Activated naive CD4-positive, alpha-beta T cell treated with anti-CD3 and anti-CD28 coated beads, Interleukin-2, amount 50 U/mL, for 72 hours (primary cell): ENCODE results near the gene ZMAT1. TPM values are rescaled to one million over a fixed set of nuclear protein-coding genes. Genes with fewer than 3 reads are reported as not detected.
"Not testable (repeated sequence)": the region's sequence is repeated elsewhere in the genome, so short reads cannot be mapped to it uniquely, and the experiment has no call there.

Source experiments
- ATAC-seq, 2 donors: fragments of 150-1000 bp; cut with Tn5 transposase; 2 replicates each; pipeline ENCODE4 v1.10.0; 2021; ENCODE audit warnings: mild to moderate bottlenecking in 2 of 2, moderate library complexity in 2 of 2
- DNase-seq, 2 donors: peaks; one replicate each; pipeline ENCODE4 v3.0.0; 2021 to 2022; ENCODE audit warnings: low spot score in 2 of 2
- H3K27ac Mint-ChIP-seq, 2 donors: one replicate each; pipeline ENCODE4 v1.8.0; 2022; ENCODE audit warnings: mild to moderate bottlenecking in 2 of 2, mixed read lengths in 2 of 2
- H3K36me3 Mint-ChIP-seq, 2 donors: one replicate each; pipeline ENCODE4 v1.8.0; 2022; ENCODE audit warnings: mixed read lengths in 2 of 2
- H3K9me3 Mint-ChIP-seq, 2 donors: one replicate each; pipeline ENCODE4 v1.8.0; 2022; ENCODE audit warnings: mixed read lengths in 2 of 2
- total RNA-seq, 2 donors: library from RNA; stranded (reverse); gene quantifications; one replicate each; pipeline ENCODE4 v1.2.3, GENCODE V29; 2022

Gene ZMAT1
- total RNA-seq = 1 to 10 TPM; 1.7 to 5.1 TPM

- peak; percentile 75 to 87 for DNase-seq
- H3K27ac Mint-ChIP-seq = peak within 1 kb of the TSS; percentile 44 to 90
- peak; percentile 87 to 92 for ATAC-seq
- peaks cover 0 to 8% of the 10 kb centered on the region in 2 donors for H3K9me3 Mint-ChIP-seq
- H3K36me3 Mint-ChIP-seq = peaks cover 0 to 6% of the 10 kb centered on the region in 2 donors
These were observed at the start of gene ZMAT1 for GRCh38 chrX:101931488-101932248. Gene ZMAT1, minus strand, starts transcription at chrX:101932027. Its CDS starts 19 bp downstream, at chrX:101932008.

DNA sequence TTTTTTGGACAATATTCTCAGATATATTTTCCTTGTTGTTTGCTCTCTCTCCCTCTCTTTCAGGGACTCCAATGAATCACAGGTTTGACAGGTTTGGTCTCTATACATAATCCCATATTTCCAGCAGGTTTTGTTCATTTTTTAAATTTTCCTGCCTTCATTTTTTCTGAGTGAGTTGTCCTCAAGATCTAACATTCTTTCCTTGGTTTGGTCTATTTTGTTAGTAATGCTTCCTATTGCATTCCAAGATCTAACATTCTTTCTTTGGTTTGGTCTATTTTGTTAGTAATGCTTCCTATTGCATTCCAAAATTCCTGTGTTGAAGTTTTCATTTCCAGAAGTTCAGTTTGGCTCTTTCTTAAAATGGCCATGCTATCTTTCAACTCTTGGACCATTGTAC, 45.3 kb upstream of the ZMAT1 start:
- no peak for DNase-seq
- Mint-ChIP-seq H3K9me3 (peaks cover 0 to 6% of the 10 kb centered on the region in 2 donors), H3K27ac (no peak overlapping the region), H3K36me3 (no peaks in the 10 kb centered on the region)
- ATAC-seq = no peak

- H3K9me3 Mint-ChIP-seq = peaks cover 0 to 6% of the 10 kb centered on the region in 2 donors
- no peaks in the 10 kb centered on the region for H3K36me3 Mint-ChIP-seq
- ATAC-seq = no peak
- no peak overlapping the region for H3K27ac Mint-ChIP-seq
- DNase-seq = no peak
These were observed 41.2 kb upstream of the ZMAT1 start for GRCh38 chrX:101973066-101973465.

- DNase-seq, H3K9me3 Mint-ChIP-seq, H3K36me3 Mint-ChIP-seq, H3K27ac Mint-ChIP-seq, ATAC-seq: not testable (repeated sequence)
These were observed 33.2 kb upstream of the ZMAT1 start for GRCh38 chrX:101964923-101965539.

GRCh38 chrX:101958139-101958538, 26.3 kb upstream of the ZMAT1 start:
- no peak for DNase-seq
- ATAC-seq = no peak

DNA sequence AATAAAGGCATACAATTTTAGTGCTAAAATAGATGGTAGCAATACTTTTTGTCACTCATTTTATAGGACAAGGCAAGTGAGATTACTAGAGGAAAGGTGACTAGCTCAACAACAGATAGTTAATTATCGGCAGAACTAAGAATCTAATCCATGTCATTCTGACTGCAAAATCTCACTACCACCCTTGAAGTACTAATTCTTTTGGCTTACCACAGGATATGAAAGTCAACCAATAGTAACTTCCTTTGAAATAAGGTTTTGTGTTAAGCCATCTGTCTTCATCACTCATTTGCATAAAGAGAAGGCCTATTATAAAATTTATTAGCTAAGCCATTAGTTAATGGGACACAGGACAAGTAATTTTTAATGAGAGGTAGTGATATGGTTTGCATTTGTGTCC, 25.3 kb upstream of the ZMAT1 start:
- H3K36me3 Mint-ChIP-seq = peaks cover 10% of the 10 kb centered on the region in 2 donors
- peaks cover 4 to 13% of the 10 kb centered on the region in 2 donors for H3K9me3 Mint-ChIP-seq
- H3K27ac Mint-ChIP-seq = no peak overlapping the region
- DNase-seq (no peak), ATAC-seq (no peak)

More at GRCh38 chrX:101958139-101958538, 26.3 kb upstream of the ZMAT1 start:
- Mint-ChIP-seq H3K27ac (no peak overlapping the region), H3K9me3 (peaks cover under 1 to 3% of the 10 kb centered on the region in 2 donors), H3K36me3 (peaks cover 1 to 3% of the 10 kb centered on the region in 2 donors)

- Mint-ChIP-seq H3K9me3 (peaks cover 4 to 16% of the 10 kb centered on the region in 2 donors), H3K36me3 (peaks cover 10 to 16% of the 10 kb centered on the region in 2 donors), H3K27ac (no peak overlapping the region)
- ATAC-seq = no peak
- no peak for DNase-seq
These were observed 24.7 kb upstream of the ZMAT1 start for GRCh38 chrX:101956556-101956955.

DNA sequence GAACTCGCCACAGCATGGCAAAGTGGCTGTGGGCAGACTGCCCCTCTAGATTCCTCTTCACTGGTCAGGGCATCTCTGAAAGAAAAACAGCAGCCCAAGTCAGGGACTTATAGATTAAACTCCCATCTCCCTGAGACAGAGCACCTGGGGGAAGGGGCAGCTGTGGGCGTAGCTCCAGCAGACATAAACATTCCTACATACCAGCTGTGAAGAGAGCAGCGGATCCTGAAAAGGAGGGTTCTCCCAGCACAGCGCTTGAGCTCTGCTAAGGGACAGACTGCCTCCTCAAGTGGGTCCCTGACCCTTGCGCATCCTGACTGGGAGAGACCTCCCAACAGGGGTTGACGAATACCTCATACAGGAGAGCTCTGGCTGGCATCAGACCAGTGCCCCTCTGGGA, 18.8 kb upstream of the ZMAT1 start:
- peaks cover 10 to 21% of the 10 kb centered on the region in 2 donors for H3K36me3 Mint-ChIP-seq
- no peak for DNase-seq
- no peak overlapping the region for H3K27ac Mint-ChIP-seq
- no peak for ATAC-seq
- peaks cover 4 to 16% of the 10 kb centered on the region in 2 donors for H3K9me3 Mint-ChIP-seq

DNA sequence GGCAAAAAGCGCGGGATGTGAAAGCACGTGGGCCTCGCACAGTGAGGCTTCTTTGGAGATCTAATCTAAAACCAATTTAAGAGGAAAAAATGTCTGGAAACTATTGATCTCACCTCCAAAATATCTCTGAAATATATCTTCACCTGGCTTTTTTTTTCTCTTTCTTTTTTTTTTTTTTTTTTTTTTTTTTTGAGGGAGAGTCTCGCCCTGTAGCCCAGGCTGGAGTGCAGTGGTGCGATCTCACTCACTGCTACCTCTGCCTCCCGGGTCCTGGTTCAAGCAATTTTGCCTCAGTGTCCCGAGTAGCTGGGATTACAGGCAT, 383 bp upstream of the ZMAT1 start:
- peaks cover 0 to 6% of the 10 kb centered on the region in 2 donors for H3K36me3 Mint-ChIP-seq
- ATAC-seq = no peak
- no peak for DNase-seq
- H3K27ac Mint-ChIP-seq = peak overlapping the region; percentile 44 to 90
- peaks cover 0 to 8% of the 10 kb centered on the region in 2 donors for H3K9me3 Mint-ChIP-seq

GRCh38 chrX:101931136-101931487, 715 bp downstream of the ZMAT1 start:
- DNase-seq (no peak), ATAC-seq (peak in 1 of 2 donors; percentile 1)
- peaks cover 0 to 6% of the 10 kb centered on the region in 2 donors for H3K36me3 Mint-ChIP-seq
- H3K27ac Mint-ChIP-seq = peak overlapping the region in 1 of 2 donors; percentile 90
- peaks cover 0 to 8% of the 10 kb centered on the region in 2 donors for H3K9me3 Mint-ChIP-seq

DNA sequence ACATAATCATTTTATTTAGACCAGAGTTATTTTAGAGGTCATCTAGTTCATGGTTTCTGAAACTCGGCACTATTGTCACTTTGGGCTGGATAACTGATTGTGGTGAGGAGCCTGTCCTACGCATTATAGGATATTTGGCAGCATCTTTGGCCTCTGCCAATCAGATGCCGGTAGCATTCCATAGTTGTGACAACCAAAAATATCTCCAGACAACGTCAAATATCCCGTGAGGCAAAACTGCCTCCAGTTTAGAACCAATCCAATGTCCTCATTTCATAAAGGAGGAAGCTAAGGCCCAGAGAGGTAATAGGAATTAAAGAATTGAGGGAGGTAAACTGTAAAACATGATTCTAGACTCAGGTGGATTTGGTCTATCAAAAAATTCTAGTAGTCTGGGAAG, 6.1 kb downstream of the ZMAT1 start:
- Mint-ChIP-seq H3K27ac (no peak overlapping the region), H3K9me3 (no peaks in the 10 kb centered on the region), H3K36me3 (no peaks in the 10 kb centered on the region)
- no peak for ATAC-seq
- no peak for DNase-seq

GRCh38 chrX:101918751-101919150, 13.1 kb downstream of the ZMAT1 start:
- no peak for DNase-seq
- peaks cover 0 to 5% of the 10 kb centered on the region in 2 donors for H3K36me3 Mint-ChIP-seq
- no peak for ATAC-seq
- peaks cover 0 to 6% of the 10 kb centered on the region in 2 donors for H3K9me3 Mint-ChIP-seq
- no peak overlapping the region for H3K27ac Mint-ChIP-seq

GRCh38 chrX:101906136-101906796, 25.6 kb downstream of the ZMAT1 start:
- DNase-seq (no peak), ATAC-seq (no peak)
- Mint-ChIP-seq H3K27ac (no peak overlapping the region), H3K36me3 (peaks cover 4 to 10% of the 10 kb centered on the region in 2 donors), H3K9me3 (peaks cover 4 to 8% of the 10 kb centered on the region in 2 donors)

DNA sequence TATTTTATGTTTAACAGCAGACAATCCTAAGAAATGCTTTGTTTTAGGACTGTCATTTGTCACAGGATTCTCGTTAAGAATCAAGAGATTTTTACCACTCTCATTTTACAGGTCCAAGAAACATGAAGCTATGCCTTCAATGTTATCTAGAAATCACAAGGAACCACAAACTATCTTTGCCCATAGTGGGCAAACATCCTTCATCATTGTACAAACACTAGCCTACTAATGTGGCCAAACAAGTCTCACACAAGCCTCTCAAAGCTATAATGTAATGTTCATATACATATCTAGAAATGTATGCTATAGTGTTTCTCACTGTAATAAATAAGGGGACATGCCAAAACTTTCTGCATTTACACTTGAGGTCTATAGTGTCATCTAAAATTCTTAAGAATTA, 26.8 kb downstream of the ZMAT1 start:
- Mint-ChIP-seq H3K27ac (no peak overlapping the region), H3K9me3 (no peaks in the 10 kb centered on the region), H3K36me3 (peaks cover 0 to 3% of the 10 kb centered on the region in 2 donors)
- no peak for ATAC-seq
- DNase-seq = no peak
